Measurements from ENCODE around the gene PBX3.

Gene PBX3

GRCh38 chr9:125910286-125910685 lies 163.1 kb downstream of the PBX3 start:
- DNase-seq = no peak

GRCh38 chr9:125911861-125912644 lies 164.9 kb downstream of the PBX3 start:
- DNase-seq = no peak

DNA sequence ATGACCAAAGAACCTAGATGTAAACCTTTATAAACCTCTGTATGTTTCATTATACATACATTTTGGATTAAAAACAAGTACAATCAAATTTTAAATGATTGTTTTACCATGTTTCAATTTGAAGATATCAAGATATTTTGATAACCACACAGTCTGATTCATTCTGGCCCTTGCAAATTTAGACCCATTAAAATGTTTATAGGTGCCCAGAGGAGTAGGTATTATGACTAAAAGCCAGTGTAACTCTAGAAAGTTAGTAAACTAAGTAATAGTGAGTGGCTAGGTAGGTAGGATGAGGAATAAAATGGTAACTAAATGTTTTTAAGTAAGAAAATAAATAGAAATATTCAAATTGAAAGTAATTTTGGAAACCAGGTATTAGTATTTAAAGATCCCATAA lies 165.5 kb downstream of the PBX3 start:
- DNase-seq = no peak

DNA sequence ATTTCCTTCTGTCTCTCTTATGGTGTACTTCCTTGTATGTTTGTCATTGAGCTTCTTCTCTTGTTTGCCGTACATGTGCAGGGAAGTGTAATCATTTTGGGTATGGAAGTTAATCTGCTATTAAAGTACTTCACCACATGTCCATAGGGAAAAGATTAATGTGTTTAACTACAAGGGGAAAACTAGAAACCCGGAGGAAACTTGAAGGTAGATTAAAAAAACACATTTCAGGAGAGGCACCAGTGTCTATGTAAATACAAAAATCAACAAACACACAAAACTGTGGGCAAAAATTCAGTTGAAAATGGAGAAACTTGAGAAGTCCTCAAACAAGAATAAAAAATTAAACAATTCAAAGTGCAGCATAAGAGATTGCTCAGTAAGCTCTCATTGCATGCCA lies 166.4 kb downstream of the PBX3 start:
- DNase-seq = no peak

- no peak for DNase-seq
Observed at GRCh38 chr9:125914411-125914810, 167.2 kb downstream of the PBX3 start.

GRCh38 chr9:125915606-125916005 lies 168.4 kb downstream of the PBX3 start:
- no peak for DNase-seq

- DNase-seq = no peak
Observed at GRCh38 chr9:125919565-125919964, 172.4 kb downstream of the PBX3 start.

DNA sequence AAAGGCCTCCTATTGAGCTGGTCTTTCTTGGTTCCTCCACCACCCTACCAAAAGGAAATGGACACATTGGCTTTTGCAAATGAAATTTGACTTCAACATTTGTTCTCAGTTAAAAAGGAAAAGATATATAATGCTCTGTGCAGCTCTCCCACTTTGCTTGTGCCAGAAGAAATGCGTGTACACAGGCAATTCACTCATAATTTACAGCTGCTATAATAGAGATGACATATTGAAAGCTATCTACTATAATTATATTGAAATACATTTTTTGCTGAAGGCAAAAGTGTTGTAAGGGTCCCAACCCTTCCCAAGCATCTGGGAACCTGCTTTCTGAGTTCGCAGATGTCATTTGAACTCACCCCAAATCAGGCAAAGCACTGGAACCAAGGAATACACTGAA lies 173.2 kb downstream of the PBX3 start:
- no peak for DNase-seq

GRCh38 chr9:125922854-125923253 lies 175.7 kb downstream of the PBX3 start:
- no peak for DNase-seq

GRCh38 chr9:125924351-125924750 lies 177.2 kb downstream of the PBX3 start:
- no peak for DNase-seq

DNA sequence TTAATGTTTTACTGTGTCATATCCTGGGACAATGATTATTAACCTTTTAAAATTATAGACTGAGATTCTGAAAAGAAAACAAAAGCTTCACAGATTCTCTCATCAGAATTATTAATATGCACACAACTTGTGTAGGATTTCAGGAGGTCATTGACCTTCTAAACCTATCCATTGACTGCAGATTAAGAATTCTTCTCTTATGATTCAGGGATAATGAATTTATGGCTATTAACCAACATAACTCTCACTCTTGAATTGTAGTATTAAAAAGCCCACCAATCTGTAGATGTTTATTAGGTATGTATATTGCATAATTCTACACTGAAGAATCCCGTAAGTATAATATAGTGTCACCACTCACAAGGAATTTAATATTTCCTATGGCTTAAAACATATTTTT lies 179.8 kb downstream of the PBX3 start:
- DNase-seq = no peak

DNA sequence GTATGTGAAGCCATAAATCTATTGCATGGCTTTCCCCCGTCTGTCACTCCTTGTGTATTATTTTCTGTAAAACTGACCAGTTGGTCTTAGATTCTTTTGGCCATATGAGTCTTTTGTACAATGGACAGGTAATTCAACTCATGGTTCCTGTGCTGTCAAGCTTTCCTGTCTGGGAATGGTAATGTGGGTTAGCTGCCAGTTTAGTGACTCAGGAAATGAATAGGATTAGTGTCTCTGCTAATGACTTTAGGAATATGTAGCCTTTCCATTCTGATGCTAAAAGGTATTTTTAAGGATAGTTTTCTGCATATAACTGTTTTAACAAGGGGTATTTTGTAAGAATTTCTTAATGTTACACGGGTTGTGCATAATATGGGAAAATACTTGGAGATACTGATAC lies 182.7 kb downstream of the PBX3 start:
- DNase-seq = no peak

DNA sequence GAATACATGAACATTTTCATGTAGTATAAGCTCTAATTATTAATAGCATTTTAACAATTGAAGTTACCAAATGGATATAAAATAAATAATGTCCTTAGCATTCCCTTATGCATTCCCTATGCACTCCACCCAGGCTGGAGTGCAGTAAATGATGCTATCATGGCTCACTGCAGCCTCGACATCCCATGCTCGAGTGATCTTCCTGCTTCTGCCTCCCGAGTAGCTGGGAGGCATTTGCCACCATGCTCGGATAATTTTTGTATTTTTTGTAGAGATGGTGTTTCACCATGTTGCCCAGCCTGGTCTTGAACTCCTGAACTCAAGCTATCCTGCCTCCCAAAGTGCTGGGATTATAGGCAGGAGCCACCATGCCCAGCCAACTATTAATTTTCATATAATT lies 184.0 kb downstream of the PBX3 start:
- no peak for DNase-seq

GRCh38 chr9:125932012-125932411 lies 184.8 kb downstream of the PBX3 start:
- DNase-seq = no peak

- DNase-seq = no peak
Observed at GRCh38 chr9:125932746-125933455, 185.7 kb downstream of the PBX3 start.

DNA sequence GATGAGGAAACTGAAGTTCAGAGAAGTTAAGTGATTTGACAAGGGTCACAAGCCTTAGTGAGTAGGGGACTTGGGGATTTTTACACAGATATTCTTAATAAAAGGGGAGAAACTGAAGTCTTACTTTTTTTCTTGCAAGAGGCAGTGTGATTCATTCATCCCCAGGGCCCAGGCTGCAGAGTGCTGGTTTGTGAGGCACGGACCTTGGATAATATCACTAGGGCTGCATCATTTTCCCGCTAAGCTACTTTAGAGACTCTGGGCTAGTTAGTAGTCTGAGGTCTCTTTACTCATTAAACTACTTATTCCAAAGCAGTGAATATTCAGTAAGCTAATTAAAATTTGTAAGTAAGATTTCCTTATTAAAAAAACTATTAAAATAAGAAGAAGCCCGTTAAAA lies 195.0 kb downstream of the PBX3 start:
- DNase-seq = no peak

GRCh38 chr9:125943831-125944230 lies 196.7 kb downstream of the PBX3 start:
- no peak for DNase-seq

DNA sequence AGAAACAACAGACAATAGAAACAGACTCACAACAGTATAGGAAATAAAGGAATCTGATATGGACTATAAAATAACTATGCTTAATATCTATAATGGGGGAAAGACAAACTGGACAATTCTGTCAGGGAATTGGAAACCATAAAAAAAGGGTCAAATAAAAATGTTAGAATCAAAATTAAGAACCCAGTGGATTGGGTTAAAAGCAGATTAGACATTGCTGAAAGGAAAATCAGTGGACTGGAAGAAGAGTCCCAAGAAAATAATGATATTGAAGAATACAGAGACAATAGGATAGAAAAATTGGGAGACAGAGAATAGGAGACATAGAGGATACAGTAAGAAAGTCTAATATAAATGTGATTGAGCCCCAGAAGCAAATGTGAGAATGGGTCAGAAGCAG lies 199.2 kb downstream of the PBX3 start:
- DNase-seq = no peak

DNA sequence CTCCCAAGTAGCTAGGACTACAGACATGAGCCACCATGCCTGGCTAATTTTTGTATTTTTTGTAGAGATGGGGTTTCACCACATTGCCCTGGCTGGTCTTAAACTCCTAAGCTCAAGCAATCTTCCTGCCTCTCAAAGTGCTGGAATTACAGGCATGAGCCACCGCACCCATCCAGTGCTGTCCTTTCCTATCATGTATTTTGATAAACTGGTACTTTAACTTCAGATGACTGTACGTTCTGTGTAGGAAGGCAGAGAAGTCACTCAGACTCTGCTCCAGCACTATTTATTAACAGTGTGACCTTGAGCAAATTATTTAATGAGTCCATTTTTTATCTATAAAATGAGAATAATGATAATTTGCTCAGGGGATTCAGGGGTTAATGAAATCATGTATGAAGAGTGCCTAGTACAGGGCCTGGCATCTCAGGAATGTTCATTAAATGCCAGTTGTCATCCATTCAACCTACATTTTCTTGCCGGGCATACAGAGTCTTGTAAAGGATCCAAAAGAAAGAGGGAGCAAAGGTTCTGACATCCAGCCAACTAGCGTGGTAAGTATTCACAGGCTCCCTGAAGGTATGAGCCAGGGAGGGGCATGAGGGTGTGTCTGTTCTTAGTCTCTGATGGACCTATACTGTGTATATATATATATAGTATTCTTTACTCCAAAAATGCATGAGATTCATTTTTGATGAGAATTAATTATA lies 201.9 kb downstream of the PBX3 start:
- DNase-seq = no peak

GRCh38 chr9:125949703-125950460 lies 202.7 kb downstream of the PBX3 start:
- no peak for DNase-seq

DNA sequence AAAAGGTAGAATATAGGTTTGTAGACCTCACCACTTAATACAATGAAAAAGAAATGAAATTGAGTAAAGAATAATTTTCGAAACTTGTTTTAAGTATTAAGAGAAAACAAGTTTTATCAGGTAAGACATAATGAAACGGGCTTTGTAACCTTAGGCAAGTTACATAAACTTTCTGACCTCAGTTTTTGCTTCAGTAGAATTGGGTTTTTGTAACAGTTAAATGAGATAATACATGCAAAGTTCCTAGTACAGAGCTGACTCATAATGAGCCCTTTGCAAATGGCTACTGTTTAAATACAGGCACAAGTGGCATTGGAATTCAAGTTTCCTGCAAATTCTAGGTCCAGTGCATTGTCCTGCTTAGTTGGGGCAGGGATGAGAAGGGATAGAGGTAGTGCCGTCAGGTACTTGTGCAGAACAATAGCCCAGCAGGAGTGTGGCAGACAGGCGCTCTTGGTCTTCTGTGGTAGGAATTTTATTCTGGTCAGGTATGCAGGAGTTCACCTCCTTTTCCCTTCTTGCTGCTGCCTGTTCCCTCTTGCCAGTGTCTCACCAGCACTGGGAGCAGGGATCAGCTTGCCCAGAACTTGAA lies 203.8 kb downstream of the PBX3 start:
- DNase-seq = no peak

GRCh38 chr9:125953314-125954019 lies 206.3 kb downstream of the PBX3 start:
- no peak for DNase-seq
